VCaP (cell line): ENCODE results near the gene MTA1.
A peak's percentile ranks its signal among the peaks of the same experiment; 100 is the strongest.

Experiments
- H3K27ac ChIP-seq: fragments of 450-650 bp; 2 replicates; pipeline ENCODE4 v1.5.1; 2017
- TF ChIP-seq, protein P1 (sequence below): fragments of 450-650 bp; conservative IDR thresholded peaks from 2 replicates; pipeline ENCODE4 v1.5.1; 2017; ENCODE audit warnings: mild to moderate bottlenecking, moderate library complexity

Gene MTA1

DNA sequence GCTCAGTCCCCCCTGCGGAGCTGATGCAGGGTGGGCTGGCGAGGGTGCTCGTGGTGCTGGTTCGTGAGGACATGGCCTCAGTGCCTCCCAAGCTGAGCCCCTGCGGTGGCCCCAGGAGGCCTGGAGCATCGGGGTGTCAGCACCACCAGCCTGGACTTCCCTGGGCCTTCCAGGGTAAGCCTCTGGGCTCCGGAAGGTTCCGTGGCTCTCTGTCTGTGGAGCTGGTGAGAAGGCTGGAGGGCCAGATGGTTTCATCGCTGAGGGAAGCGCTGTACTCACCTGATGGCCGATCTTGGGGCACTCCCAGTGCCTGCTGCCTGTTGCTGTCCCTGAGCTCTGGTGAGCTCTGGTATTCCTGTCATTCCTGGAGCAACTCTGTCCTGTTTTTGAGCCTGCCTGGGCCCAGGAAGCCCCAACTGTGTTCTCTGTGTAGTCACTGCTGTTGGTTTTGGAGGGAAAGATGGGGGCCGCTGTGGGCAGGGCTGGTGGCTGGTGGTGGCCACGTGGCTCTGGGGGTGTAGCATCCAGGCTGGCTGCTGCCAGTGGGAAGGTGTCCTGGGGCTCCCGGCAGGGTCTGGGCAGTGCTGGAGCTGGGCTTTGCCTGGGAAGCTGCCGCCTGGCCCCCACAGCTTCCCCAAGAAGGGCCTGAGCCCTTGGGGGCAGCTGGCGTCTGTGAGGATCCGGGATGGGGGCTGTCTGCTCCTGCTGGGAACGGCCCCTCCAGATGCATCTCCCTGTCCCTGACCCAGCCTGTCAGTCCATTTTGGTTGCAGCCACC lies 18.3 kb downstream of the MTA1 start:
- no peak overlapping the region for H3K27ac ChIP-seq
- TF ChIP-seq, protein P1, sequence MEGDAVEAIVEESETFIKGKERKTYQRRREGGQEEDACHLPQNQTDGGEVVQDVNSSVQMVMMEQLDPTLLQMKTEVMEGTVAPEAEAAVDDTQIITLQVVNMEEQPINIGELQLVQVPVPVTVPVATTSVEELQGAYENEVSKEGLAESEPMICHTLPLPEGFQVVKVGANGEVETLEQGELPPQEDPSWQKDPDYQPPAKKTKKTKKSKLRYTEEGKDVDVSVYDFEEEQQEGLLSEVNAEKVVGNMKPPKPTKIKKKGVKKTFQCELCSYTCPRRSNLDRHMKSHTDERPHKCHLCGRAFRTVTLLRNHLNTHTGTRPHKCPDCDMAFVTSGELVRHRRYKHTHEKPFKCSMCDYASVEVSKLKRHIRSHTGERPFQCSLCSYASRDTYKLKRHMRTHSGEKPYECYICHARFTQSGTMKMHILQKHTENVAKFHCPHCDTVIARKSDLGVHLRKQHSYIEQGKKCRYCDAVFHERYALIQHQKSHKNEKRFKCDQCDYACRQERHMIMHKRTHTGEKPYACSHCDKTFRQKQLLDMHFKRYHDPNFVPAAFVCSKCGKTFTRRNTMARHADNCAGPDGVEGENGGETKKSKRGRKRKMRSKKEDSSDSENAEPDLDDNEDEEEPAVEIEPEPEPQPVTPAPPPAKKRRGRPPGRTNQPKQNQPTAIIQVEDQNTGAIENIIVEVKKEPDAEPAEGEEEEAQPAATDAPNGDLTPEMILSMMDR, result no peak

DNA sequence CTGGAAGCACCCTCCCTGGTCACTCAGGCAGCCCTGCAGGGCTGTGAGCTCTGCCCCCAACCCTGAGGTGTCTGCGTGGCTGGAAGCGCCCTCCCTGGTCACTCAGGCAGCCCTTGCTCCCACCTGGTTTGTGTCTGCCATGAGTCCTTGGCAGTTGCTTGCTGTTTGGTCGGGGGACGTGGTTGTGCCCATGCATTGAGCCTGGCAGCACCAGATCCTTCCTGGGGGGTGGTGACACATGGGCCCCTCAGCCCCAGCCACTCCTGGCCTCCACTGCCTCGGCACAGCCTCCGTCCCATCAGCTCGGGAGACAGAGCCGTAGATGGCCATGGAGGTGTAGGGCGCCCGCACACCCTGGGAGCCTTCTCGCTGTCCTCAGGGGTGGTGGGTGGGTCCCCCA lies 19.6 kb downstream of the MTA1 start:
- TF ChIP-seq, protein P1, result no peak
- H3K27ac ChIP-seq, result no peak overlapping the region

DNA sequence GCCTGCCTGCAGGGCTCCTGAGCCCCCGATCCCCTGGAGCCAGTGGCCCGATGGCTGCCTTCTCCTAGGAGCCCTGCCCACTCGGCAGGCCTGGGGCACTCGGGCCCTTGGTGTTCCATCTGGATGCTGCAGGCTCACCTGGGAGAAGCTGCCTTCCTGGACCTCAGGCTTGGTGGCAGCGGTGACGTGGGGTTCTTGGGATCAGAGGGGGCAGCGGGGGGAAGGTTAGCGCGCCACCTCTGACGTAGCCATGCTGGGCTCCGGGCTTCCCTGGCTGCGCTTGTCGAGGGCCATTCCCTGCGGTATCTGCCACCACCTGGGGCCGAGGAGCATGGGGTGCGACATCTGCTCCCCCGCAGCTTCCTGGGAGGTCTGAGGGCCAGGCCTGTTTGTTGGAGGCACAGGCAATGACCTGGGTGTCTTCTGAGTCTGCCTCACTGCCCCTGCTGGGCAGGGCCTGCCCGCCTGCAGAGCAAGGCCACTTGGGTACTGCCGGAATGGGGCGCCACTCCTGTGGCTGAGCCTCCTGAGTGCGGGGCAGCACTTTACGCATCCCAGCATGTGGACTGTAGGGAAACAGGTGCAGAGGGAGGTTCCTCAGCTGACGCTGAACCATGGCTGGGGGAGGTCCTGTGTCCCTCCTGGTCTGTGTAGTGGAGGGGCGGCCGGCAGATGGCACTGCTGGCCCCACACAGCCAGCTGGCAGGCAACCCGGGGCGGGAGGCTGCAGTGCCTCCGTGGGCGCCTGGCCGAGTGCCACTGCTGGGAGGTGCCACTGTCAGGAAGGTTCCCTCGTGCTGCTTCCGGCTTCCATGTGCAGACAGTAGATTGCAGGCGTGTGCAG lies 20.3 kb downstream of the MTA1 start:
- TF ChIP-seq, protein P1, result peak; percentile 68
- H3K27ac ChIP-seq, result 0 out of 2 replicates have a peak overlapping the region, but pooled peaks have one; percentile 13

DNA sequence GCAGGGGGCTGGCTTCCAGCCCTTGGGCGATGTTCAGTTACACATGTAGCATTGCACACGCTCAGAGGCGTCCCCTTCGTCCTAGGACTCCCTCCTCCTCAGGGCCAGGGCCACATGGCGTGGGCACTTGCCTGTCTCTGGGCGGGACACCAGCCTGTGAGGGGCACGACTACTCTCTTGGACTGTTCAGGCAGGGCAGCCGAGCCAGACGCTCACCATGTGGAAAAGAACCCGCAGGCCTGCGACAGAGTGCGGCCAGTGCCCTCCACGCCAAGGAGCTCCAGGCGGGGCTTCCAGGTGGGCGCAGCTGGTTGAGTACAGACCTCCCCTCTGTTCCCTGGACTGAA lies 20.9 kb downstream of the MTA1 start:
- TF ChIP-seq, protein P1, result peak; percentile 12; the same call in 1 of the 2 replicates
- 0 out of 2 replicates have a peak overlapping the region, but pooled peaks have one; percentile 13 for H3K27ac ChIP-seq

DNA sequence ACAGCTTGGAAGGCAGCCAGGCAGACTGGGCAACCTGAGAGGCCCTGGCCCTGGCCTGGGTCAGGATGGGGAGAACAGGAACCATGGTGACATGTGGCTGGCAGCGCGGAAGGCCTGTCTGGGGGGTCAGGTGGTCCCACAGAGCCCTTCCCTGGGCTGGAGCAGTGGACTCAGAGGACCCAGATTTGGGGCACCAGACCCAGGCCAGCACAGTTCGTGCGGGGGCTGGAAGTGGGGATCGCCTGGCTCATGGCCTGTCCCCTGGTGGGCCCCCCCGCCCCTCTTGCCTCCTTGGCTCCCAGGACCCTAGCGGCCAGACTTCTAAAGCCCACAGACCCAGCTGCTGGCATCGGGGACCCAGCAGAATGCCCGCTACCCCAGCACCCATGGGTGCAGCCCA lies 21.4 kb downstream of the MTA1 start:
- TF ChIP-seq, protein P1, result no peak
- H3K27ac ChIP-seq, result no peak overlapping the region

DNA sequence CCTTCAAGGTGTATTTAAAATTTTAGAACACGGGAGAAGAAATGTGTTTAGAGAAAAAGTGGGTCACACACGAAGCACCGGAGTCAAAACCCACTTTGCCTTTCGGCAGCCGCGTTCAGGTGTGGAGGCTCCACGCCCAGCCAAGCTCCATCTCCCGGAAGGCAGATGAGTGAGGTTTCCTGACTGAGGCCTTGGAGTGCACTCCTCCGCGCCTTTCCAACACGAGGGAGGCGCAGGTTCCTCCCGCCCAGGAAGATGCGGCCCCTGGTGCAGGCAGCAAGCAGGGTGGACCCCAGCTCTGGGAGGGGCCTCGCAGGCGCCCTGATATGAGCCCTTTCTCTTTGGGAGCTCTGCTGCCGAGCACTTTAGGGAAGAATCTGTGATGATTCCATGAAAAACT lies 22.5 kb downstream of the MTA1 start:
- H3K27ac ChIP-seq, result no peak overlapping the region
- TF ChIP-seq, protein P1, result no peak

DNA sequence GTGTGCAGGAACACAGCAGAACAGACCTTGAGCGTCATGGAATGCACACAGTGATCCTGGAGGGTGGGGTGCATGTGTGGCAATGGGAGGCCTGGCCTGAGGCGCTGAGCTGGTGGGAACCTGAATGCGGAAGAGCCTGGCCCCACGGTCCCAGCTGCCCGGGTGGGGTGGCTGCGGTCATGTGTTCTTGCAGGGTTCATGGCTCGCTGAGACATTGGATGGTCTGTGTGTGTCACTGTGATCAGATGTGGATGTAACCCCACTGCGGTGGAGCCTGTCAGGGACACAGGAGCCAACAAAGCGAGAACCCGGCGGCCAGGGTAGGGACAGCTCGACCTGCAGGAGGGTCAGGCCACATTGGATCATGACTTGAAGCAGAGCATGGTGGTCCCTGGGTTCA lies 23.2 kb downstream of the MTA1 start:
- H3K27ac ChIP-seq, result no peak overlapping the region
- TF ChIP-seq, protein P1, result no peak
